CD14-positive monocyte (primary cell): ENCODE measurements around the gene CYTL1. TPM values are rescaled to one million over a fixed set of nuclear protein-coding genes. Genes with fewer than 3 reads are reported as not detected.

Experiments
- DNase-seq, 3 donors: peaks; one replicate each; pipeline ENCODE4 v3.0.0-alpha.2; 2011 to 2022
- H2AFZ ChIP-seq: 2 replicates; pipeline ENCODE4 v1.6.0; 2012; ENCODE audit warnings: mild to moderate bottlenecking, low read depth, low read length, inconsistent platforms; ENCODE audit not compliant: insufficient read depth, poor library complexity, severe bottlenecking
- H3K27ac ChIP-seq, 2 donors: 1 replicate in 1 of 2; 2 replicates in 1 of 2; pipeline ENCODE4 v1.5.1; 2012 to 2013; ENCODE audit warnings: low read length in 2 of 2, control low read depth in 1 of 2, inconsistent platforms in 1 of 2, low read depth in 1 of 2, mild to moderate bottlenecking in 1 of 2
- H3K27me3 ChIP-seq, 2 donors: one replicate each; pipeline versions ENCODE4 v1.6.0 to v1.6.1; 2011 to 2013; ENCODE audit warnings: low read length in 2 of 2; ENCODE audit not compliant: control insufficient read depth in 2 of 2, insufficient read depth in 2 of 2
- H3K36me3 ChIP-seq, 2 donors: replicated peaks in 1 of 2; 1 replicate in 1 of 2; 2 replicates in 1 of 2; pipeline versions ENCODE4 v1.5.1 to v1.6.1; 2012 to 2013; ENCODE audit warnings: low read length in 2 of 2, control low read depth in 1 of 2, inconsistent platforms in 1 of 2, mild to moderate bottlenecking in 1 of 2; ENCODE audit not compliant: insufficient read depth in 2 of 2, control insufficient read depth in 1 of 2
- H3K4me1 ChIP-seq, 2 donors: 1 replicate in 1 of 2; 2 replicates in 1 of 2; pipeline versions ENCODE4 v1.5.1 to v1.6.1; 2012 to 2013; ENCODE audit warnings: low read length in 2 of 2, control low read depth in 1 of 2, inconsistent platforms in 1 of 2, mild to moderate bottlenecking in 1 of 2, moderate library complexity in 1 of 2; ENCODE audit not compliant: insufficient read depth in 2 of 2, control insufficient read depth in 1 of 2
- H3K4me2 ChIP-seq: replicated peaks from 2 replicates; pipeline ENCODE3; 2012; ENCODE audit warnings: low read length, moderate library complexity, mild to moderate bottlenecking; ENCODE audit not compliant: poor library complexity, severe bottlenecking; ENCODE audit errors: extremely low read depth
- H3K4me3 ChIP-seq, 3 experiments: fragments of 200-600 bp in 1 of 3; sonication (generic) in 1 of 3; replicated peaks in 1 of 3; 1 replicate in 2 of 3; 2 replicates in 1 of 3; pipeline ENCODE4 v1.5.1; 2011 to 2013; ENCODE audit warnings: low read length in 3 of 3, mild to moderate bottlenecking in 3 of 3, control low read depth in 2 of 3, low read depth in 2 of 3, inconsistent platforms in 1 of 3, moderate library complexity in 1 of 3
- H3K79me2 ChIP-seq: 2 replicates; pipeline ENCODE4 v1.6.0; 2012; ENCODE audit warnings: mild to moderate bottlenecking, control low read depth, inconsistent platforms, low read length, moderate library complexity; ENCODE audit not compliant: insufficient read depth
- H3K9ac ChIP-seq: 2 replicates; pipeline ENCODE4 v1.6.0; 2017; ENCODE audit warnings: low read length, mild to moderate bottlenecking; ENCODE audit not compliant: insufficient read depth, poor library complexity, severe bottlenecking
- H3K9me3 ChIP-seq, 2 donors: replicated peaks in 1 of 2; 1 replicate in 1 of 2; 2 replicates in 1 of 2; pipeline versions ENCODE4 v1.5.1 to v1.6.1; 2012 to 2013; ENCODE audit warnings: low read length in 2 of 2, control low read depth in 1 of 2; ENCODE audit not compliant: control insufficient read depth in 1 of 2, insufficient read depth in 1 of 2
- H4K20me1 ChIP-seq: 2 replicates; pipeline ENCODE4 v1.6.0; 2012; ENCODE audit warnings: mild to moderate bottlenecking, low read length, control low read depth, moderate library complexity; ENCODE audit not compliant: insufficient read depth
- H3K27ac Mint-ChIP-seq, 7 donors: one replicate each; pipeline ENCODE4 v1.8.0; 2020; ENCODE audit warnings: mild to moderate bottlenecking in 7 of 7, mixed read lengths in 7 of 7, moderate library complexity in 6 of 7, inconsistent platforms in 2 of 7
- H3K27me3 Mint-ChIP-seq, 3 donors: one replicate each; pipeline ENCODE4 v1.8.0; 2021 to 2022; ENCODE audit warnings: low read depth in 3 of 3, mild to moderate bottlenecking in 3 of 3, mixed read lengths in 3 of 3, moderate library complexity in 3 of 3, inconsistent platforms in 1 of 3
- H3K36me3 Mint-ChIP-seq, 2 donors: one replicate each; pipeline ENCODE4 v1.8.0; 2020; ENCODE audit warnings: mixed read lengths in 2 of 2, inconsistent platforms in 1 of 2, mild to moderate bottlenecking in 1 of 2
- H3K4me1 Mint-ChIP-seq: one replicate; pipeline ENCODE4 v1.8.0; 2020; ENCODE audit warnings: mild to moderate bottlenecking, mixed read lengths
- H3K4me3 Mint-ChIP-seq, 2 donors: one replicate each; pipeline ENCODE4 v1.8.0; 2020; ENCODE audit warnings: mild to moderate bottlenecking in 2 of 2, mixed read lengths in 2 of 2, moderate library complexity in 1 of 2
- H3K9me3 Mint-ChIP-seq, 7 donors: one replicate each; pipeline ENCODE4 v1.8.0; 2020 to 2022; ENCODE audit warnings: mixed read lengths in 7 of 7, mild to moderate bottlenecking in 6 of 7, moderate library complexity in 6 of 7, inconsistent platforms in 2 of 7
- WGBS: methylation state at CpG from one replicate; pipeline ENCODE4 v1.1.5; 2013; ENCODE audit warnings: missing lambda C conversion rate; ENCODE audit not compliant: insufficient coverage; 5-methylcytosine and 5-hydroxymethylcytosine counted together
- intact Hi-C, 2 donors: fragments of 100-400 bp; cut with micrococcal nuclease; formaldehyde crosslinking; loops; one replicate each; pipeline versions ENCODE4 v1.15.0 to v1.15.1; 2023
- polyA plus RNA-seq, 3 donors: library from polyadenylated mRNA; depleted of rRNA in 1 of 3; unstranded in 2 of 3; stranded (reverse) in 1 of 3; fragments of 300-500 nt in 2 of 3; fragments of >200 nt in 1 of 3; fragmentation: Illumina TruSeq in 2 of 3; gene quantifications; 1 replicate in 2 of 3; 2 replicates in 1 of 3; pipeline ENCODE4 v1.2.3, GENCODE V29; 2012 to 2021
- TF ChIP-seq, protein P1 (sequence below): fragments of 200-600 bp; IDR thresholded peaks from one replicate; pipeline ENCODE4 v1.8.0; 2022; ENCODE audit warnings: antibody characterized with exemption, mild to moderate bottlenecking

The CYTL1 gene
- polyA plus RNA-seq, 3 donors = 0.32 to 0.56 TPM; not detected in 1

- no peak overlapping the region for H3K27ac ChIP-seq
- no peaks in the 10 kb centered on the region for H3K9me3 Mint-ChIP-seq
- H3K36me3 Mint-ChIP-seq = no peaks in the 10 kb centered on the region
- H3K4me1 ChIP-seq = peaks cover 4% of the 10 kb centered on the region in 2 donors
- no peaks in the 10 kb centered on the region for H3K79me2 ChIP-seq
- TF ChIP-seq, protein P1, sequence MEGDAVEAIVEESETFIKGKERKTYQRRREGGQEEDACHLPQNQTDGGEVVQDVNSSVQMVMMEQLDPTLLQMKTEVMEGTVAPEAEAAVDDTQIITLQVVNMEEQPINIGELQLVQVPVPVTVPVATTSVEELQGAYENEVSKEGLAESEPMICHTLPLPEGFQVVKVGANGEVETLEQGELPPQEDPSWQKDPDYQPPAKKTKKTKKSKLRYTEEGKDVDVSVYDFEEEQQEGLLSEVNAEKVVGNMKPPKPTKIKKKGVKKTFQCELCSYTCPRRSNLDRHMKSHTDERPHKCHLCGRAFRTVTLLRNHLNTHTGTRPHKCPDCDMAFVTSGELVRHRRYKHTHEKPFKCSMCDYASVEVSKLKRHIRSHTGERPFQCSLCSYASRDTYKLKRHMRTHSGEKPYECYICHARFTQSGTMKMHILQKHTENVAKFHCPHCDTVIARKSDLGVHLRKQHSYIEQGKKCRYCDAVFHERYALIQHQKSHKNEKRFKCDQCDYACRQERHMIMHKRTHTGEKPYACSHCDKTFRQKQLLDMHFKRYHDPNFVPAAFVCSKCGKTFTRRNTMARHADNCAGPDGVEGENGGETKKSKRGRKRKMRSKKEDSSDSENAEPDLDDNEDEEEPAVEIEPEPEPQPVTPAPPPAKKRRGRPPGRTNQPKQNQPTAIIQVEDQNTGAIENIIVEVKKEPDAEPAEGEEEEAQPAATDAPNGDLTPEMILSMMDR = no peak
- 93% methylated on average over 8 of the region's 8 CpGs for WGBS
- H3K9me3 ChIP-seq = no peaks in the 10 kb centered on the region
- no peaks in the 10 kb centered on the region for H3K36me3 ChIP-seq
- H3K27me3 ChIP-seq = no peaks in the 10 kb centered on the region
- no peak overlapping the region for H3K4me3 ChIP-seq
- DNase-seq = no peak
- H4K20me1 ChIP-seq = no peaks in the 10 kb centered on the region
- peaks cover 0 to 5% (median 2%) of the 10 kb centered on the region in 3 donors for H3K27me3 Mint-ChIP-seq
- intact Hi-C loops = loop anchor here in 1 of 2 donors (2.0 to 10.0 kb wide), 3 partner anchors 147 to 817 kb away; no protein-coding TSS in a partner anchor
- H3K4me3 Mint-ChIP-seq = no peak overlapping the region
- H3K4me1 Mint-ChIP-seq = peaks cover 4% of the 10 kb centered on the region
- H2AFZ ChIP-seq = no peak overlapping the region
- H3K27ac Mint-ChIP-seq = peak overlapping the region in 1 of 7 donors; percentile 8
- no peak overlapping the region for H3K4me2 ChIP-seq
- H3K9ac ChIP-seq = no peak overlapping the region
These were observed 23.4 kb downstream of the CYTL1 start for GRCh38 chr4:4995908-4996265.

GRCh38 chr4:4995103-4995907 lies 24.0 kb downstream of the CYTL1 start:
- no peak overlapping the region for H3K27ac ChIP-seq
- H4K20me1 ChIP-seq = no peaks in the 10 kb centered on the region
- H3K4me3 ChIP-seq = no peak overlapping the region
- H3K27ac Mint-ChIP-seq = no peak overlapping the region
- TF ChIP-seq, protein P1 = peak; percentile 96
- peak; percentile 48 to 64 (median 59) for DNase-seq
- H3K36me3 ChIP-seq = no peaks in the 10 kb centered on the region
- H3K4me2 ChIP-seq = peak overlapping the region; percentile 2
- H3K36me3 Mint-ChIP-seq = no peaks in the 10 kb centered on the region
- WGBS = 21% methylated on average over 13 of the region's 22 CpGs
- no peaks in the 10 kb centered on the region for H3K27me3 ChIP-seq
- no peaks in the 10 kb centered on the region for H3K79me2 ChIP-seq
- peaks cover 4% of the 10 kb centered on the region in 2 donors for H3K4me1 ChIP-seq
- H3K9ac ChIP-seq = no peak overlapping the region
- H2AFZ ChIP-seq = peak overlapping the region; percentile 58
- no peaks in the 10 kb centered on the region for H3K9me3 ChIP-seq
- no peaks in the 10 kb centered on the region for H3K9me3 Mint-ChIP-seq
- H3K4me1 Mint-ChIP-seq = peaks cover 4% of the 10 kb centered on the region
- peaks cover 0 to 5% (median 2%) of the 10 kb centered on the region in 3 donors for H3K27me3 Mint-ChIP-seq
- H3K4me3 Mint-ChIP-seq = peak overlapping the region in 1 of 2 donors; percentile 75
- intact Hi-C loops = loop anchor here in 1 of 2 donors (2.0 to 10.0 kb wide), 3 partner anchors 147 to 817 kb away; no protein-coding TSS in a partner anchor
